ENCODE results near the gene SULT6B1. TPM values are rescaled to one million over a fixed set of nuclear protein-coding genes. Genes with fewer than 3 reads are reported as not detected.

The SULT6B1 gene
- total RNA-seq, 6 experiments from 2014 or later: not detected

DNA sequence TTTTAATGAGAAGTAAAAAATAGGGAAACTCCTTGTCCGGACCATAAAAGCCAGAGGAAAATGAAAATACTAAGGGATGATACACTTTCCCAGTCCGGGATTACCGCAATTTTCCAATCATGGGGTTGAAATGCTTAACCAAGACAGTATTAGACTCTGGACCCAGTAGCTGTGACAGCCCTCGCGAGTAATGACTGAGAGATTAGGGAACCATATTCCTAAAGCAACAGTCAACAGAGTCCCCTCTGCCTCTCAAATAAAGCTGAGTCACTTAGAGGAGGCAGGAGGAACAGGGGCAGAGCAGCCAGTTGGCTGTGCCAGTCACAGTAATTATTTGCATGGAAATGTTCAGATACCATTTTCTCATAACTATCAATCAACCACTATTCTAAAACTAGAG, 69.3 kb downstream of the SULT6B1 start:
- WGBS (ENCODE audit: insufficient coverage, low coverage, low lambda C conversion rate, missing lambda C conversion rate): 93% methylated on average over 4 of the region's 5 CpGs
- ATAC-seq: no peak

More for the DNA sequence above, 69.3 kb downstream of the SULT6B1 start:
- H3K4me1 ChIP-seq: no peaks in the 10 kb centered on the region
- no peak overlapping the region for H3K27ac ChIP-seq
- no peak for DNase-seq
- H3K4me3 ChIP-seq: no peak overlapping the region
- TF ChIP-seq POLR2A (IDR thresholded peaks at IDR 0.05): no peak
- TF ChIP-seq, protein P1, sequence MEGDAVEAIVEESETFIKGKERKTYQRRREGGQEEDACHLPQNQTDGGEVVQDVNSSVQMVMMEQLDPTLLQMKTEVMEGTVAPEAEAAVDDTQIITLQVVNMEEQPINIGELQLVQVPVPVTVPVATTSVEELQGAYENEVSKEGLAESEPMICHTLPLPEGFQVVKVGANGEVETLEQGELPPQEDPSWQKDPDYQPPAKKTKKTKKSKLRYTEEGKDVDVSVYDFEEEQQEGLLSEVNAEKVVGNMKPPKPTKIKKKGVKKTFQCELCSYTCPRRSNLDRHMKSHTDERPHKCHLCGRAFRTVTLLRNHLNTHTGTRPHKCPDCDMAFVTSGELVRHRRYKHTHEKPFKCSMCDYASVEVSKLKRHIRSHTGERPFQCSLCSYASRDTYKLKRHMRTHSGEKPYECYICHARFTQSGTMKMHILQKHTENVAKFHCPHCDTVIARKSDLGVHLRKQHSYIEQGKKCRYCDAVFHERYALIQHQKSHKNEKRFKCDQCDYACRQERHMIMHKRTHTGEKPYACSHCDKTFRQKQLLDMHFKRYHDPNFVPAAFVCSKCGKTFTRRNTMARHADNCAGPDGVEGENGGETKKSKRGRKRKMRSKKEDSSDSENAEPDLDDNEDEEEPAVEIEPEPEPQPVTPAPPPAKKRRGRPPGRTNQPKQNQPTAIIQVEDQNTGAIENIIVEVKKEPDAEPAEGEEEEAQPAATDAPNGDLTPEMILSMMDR (IDR thresholded peaks at IDR 0.05): no peak
- no peaks in the 10 kb centered on the region for H3K9me3 ChIP-seq
- intact Hi-C loops (cut with DNase I): no loop called here
- peaks cover 0 to 28% (median 4%) of the 10 kb centered on the region in 4 donors for H3K36me3 ChIP-seq
- no peaks in the 10 kb centered on the region for H3K27me3 ChIP-seq

Other genes with a start within 250 kb of the SULT6B1 start
- gene STRN, start 222.1 kb downstream of the SULT6B1 start, total RNA-seq: 10 to 100 TPM in 2 of 6 experiments, 1 to 10 TPM in 4; 6.2 to 10.6 (median 8.2) TPM
- gene HEATR5B, start 104.3 kb downstream of the SULT6B1 start, total RNA-seq: 10 to 100 TPM in 3 of 6 experiments, 1 to 10 TPM in 3; 7.7 to 11.7 (median 9.2) TPM
- 1 to 10 TPM; 2.5 to 4.2 (median 3.4) TPM for gene GPATCH11, start 104.2 kb downstream of the SULT6B1 start, total RNA-seq
- gene EIF2AK2, start 31.7 kb downstream of the SULT6B1 start, total RNA-seq: 10 to 100 TPM; 10.2 to 19.0 (median 13.3) TPM
- 10 to 100 TPM; 10.7 to 26.6 (median 18.1) TPM for gene CEBPZOS, start 7.8 kb upstream of the SULT6B1 start, total RNA-seq
- 10 to 100 TPM; 13.3 to 29.3 (median 20.0) TPM for gene CEBPZ, start 42.9 kb upstream of the SULT6B1 start, total RNA-seq
- 10 to 100 TPM in 3 of 6 experiments, 1 to 10 TPM in 3; 7.5 to 12.5 (median 10.1) TPM for gene NDUFAF7, start 43.0 kb upstream of the SULT6B1 start, total RNA-seq
- 10 to 100 TPM in 4 of 6 experiments, 1 to 10 TPM in 2; 8.4 to 15.2 (median 10.9) TPM for gene PRKD3, start 136.2 kb upstream of the SULT6B1 start, total RNA-seq
- 1 to 10 TPM in 3 of 6 experiments, under 1 TPM in 3; 0.55 to 1.5 (median 1.1) TPM for gene QPCT, start 156.0 kb upstream of the SULT6B1 start, total RNA-seq